ENCODE measurements around the gene MFSD2A.
"Not testable (repeated sequence)": the region's sequence is repeated elsewhere in the genome, so short reads cannot be mapped to it uniquely, and the experiment has no call there.

The MFSD2A gene

GRCh38 chr1:39940980-39941871 is 13.7 kb upstream of the MFSD2A start:
- no peak for DNase-seq (ENCODE audit: low read depth)

GRCh38 chr1:39943471-39944290 is 11.3 kb upstream of the MFSD2A start:
- no peak for DNase-seq (ENCODE audit: low read depth)

GRCh38 chr1:39944410-39945112 is 10.4 kb upstream of the MFSD2A start:
- DNase-seq (ENCODE audit: low read depth), result no peak

GRCh38 chr1:39946216-39946615 is 8.7 kb upstream of the MFSD2A start:
- no peak for DNase-seq (ENCODE audit: low read depth)

DNA sequence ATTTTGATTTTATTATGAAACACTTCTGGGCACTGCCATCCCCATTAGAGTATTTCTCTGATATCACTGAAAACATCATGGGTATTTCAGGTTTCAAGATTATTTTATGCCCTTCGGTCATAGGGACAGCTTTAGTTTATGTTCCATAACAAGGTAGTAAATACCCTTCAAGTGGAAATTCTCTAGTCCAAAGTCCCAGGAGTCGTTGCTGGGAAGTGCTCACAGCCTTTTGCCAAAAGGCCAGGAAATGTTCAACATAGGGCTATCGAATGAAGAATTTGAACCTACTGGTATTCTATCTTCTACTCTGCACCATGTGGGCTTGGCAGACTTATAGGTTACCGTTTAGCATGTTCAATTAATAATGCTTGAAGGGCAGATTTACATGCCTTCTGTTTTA is 7.7 kb upstream of the MFSD2A start:
- DNase-seq (ENCODE audit: low read depth), result no peak

GRCh38 chr1:39949891-39950290 is 5.1 kb upstream of the MFSD2A start:
- DNase-seq (ENCODE audit: low read depth), result no peak

DNA sequence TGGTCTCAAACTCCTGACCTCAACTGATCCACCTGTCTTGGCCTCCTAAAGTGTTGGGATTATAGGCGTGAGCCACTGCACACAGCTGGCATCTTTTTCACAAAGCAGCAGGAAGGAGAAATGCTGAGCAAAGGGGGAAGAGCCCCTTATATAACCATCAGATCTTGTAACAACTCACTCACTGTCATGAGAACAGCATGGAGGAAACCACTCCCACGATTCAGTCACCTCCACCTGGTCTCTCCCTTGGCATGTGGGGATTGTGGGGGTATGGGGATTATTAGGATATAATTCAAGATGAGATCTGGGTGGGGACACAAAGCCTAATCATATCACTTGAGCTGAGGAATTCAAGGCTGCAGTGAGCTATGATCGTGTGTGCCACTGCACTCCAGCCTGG is 3.0 kb upstream of the MFSD2A start:
- no peak for DNase-seq (ENCODE audit: low read depth)

DNA sequence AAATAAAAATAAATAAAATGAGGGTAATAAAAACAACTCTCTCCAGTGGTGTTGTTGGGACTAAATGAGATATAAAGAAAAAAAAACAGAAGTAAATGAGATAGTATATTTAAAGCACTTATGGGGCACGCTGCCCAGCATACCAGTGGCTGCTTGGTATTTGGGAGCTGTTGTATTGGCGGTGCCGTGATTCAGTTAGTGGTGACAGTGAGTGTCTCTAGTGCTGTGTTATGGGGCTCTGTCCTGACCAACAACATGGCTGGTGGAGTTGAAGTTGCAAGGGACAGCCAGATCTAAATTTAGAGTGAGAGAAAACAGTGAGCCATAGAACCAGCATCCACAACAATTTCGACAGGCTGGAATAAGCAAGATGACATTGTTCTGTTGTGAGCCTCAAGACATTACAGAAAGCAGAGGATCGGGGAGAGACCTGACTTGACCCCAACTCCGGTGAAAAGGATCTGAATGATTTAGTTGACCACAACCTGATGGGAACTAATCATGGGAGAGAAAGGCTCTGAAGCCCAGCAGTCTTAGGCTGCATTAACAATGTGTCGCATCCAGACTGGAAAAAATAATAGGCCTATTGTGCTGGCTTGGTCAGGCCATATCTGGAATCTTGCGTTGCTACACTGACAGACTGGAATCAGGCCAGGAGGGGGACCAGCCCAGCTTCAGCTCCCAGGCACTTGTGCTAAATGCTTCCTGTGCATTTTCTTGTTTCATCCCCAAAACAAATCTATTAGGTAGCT is 2.4 kb upstream of the MFSD2A start:
- no peak for DNase-seq (ENCODE audit: low read depth)

- no peak for DNase-seq (ENCODE audit: low read depth)
Observed at GRCh38 chr1:39954324-39954869, 548 bp upstream of the MFSD2A start.

- peak; percentile 32 for DNase-seq (ENCODE audit: low read depth)
Observed at GRCh38 chr1:39955547-39956539, 898 bp downstream of the MFSD2A start.

DNA sequence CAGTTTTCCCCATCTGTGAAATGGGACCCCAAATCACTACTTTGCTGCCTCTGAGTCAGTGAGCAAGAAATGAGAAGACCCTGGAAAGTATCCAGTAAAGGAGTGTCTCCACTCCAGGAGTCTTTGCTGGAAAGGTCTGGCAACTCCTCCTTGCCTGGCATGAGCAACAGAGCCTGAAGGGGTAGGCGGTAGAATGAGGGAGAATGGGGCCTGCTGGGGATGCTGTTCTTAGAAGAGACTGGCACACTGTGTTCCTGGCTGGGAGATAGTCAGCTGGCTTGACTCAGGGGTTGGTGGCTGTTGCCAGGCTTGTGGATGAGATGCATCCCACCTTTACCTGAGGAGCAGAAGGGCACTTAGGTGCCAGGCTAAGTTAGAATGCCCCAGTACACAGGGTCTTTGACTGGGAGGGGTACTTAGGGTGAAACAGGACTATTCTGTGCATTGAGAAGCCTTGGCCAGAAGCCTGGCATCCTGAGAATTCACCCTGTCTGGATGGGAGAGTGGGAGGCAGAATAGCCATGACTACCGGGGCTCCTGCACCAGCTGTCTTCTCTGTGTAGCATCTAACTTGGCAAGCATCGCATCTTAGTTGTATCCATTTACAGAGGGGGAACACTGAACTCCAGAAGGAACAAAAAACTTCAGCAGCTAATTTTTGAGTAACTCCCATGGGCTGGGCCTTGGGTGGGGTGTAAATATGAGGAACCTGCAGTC is 2.5 kb downstream of the MFSD2A start:
- no peak for DNase-seq (ENCODE audit: low read depth)

DNA sequence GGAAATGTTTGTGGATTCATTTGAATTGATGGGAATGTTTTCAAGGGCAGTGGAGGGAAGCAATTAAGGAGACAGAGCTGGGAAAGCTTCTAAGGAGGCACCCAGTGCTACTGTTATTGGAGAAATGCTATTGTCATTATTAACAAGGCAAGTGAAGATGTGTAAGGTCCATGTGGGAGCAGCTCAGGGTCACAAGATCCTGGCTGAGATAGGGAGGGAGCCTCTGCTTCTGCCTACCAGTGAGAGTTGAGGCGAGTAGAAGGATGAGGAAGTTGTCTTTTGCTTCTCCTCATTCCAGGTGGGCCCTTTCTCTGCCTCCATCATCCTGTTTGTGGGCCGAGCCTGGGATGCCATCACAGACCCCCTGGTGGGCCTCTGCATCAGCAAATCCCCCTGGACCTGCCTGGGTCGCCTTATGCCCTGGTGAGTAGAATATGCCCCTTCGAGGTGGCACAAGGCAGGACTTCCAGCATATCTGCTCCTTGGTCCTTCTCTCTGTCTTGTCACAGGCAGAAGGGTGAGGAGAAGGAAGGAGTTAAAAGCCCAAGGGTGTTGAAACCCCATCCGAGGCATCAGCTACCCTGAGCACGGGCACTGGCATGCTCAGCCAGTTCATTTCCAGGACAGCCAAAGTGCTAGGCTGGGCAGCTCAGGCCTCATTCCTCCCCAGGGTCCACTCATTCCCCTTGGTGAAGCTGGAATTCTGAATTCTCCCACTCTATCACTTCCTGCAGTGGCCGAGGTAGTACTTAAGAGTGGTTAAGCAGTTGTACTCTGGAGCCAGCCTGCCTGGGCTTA is 3.7 kb downstream of the MFSD2A start:
- DNase-seq (ENCODE audit: low read depth), result no peak

DNA sequence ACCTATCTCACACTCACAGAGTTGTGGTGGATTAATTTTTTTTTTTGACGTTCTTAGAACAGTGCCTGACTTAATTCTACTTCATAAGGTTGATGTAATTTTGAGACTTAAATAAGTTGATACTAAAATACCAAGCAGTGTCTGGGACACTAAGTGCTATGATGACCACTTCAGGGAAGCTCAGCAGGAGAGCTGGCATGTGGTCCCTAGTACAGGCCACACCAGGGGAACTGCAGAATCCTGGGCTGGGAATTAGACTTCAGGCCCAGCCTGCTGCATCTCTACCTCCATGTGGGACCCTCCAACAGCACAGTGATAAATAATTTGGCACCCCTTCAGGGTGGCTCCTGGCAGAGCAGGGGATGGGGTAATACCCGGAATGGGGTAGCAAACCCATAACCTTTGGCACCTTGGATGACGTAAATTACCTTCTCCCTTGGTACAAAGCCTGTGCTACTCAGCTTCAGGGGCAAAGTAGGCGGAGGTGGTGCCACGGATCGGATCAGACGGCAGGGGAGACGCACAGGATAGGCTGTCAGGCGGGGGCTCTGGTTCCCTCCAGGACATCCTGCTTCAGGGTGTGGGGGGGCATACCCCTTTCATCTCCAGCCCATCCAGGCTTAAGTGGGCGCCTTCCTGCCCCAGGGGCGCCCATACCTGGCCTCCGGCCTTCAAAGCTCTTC is 4.8 kb downstream of the MFSD2A start:
- no peak for DNase-seq (ENCODE audit: low read depth)

- no peak for DNase-seq (ENCODE audit: low read depth)
Observed at GRCh38 chr1:39960431-39960958, 5.5 kb downstream of the MFSD2A start.

GRCh38 chr1:39962450-39962825 is 7.5 kb downstream of the MFSD2A start:
- no peak for DNase-seq (ENCODE audit: low read depth)

DNA sequence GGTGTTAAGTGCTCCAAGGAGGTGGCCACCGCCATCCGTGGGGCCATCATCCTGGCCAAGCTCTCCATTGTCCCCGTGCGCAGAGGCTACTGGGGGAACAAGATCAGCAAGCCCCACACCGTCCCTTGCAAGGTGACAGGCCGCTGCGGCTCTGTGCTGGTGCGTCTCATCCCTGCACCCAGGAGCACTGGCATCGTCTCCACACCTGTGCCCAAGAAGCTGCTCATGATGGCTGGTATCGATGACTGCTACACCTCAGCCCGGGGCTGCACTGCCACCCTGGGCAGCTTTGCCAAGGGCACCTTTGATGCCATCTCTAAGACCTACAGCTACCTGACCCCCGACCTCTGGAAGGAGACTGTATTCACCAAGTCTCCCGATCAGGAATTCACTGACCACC is 8.0 kb downstream of the MFSD2A start:
- not testable (repeated sequence) for DNase-seq (ENCODE audit: low read depth)

DNA sequence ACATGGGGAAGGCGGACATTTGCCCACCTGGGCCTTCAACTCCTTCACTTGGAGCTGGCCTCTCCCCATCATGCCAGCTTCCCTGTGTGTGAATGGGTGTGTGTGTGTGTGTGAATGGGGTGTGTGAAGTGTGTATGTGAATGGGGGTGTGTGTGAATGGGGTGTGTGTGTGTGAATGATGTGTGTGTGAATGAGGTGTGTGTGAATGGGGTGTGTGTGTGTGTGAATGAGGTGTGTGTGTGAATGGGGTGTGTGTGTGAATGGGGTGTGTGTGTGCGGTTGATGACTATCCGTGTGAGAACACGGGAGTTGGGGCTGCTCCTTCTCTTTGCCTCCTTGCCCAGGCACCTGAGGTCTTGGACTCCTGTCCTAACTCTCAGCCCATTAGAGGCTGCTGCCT is 9.6 kb downstream of the MFSD2A start:
- no peak for DNase-seq (ENCODE audit: low read depth)

DNA sequence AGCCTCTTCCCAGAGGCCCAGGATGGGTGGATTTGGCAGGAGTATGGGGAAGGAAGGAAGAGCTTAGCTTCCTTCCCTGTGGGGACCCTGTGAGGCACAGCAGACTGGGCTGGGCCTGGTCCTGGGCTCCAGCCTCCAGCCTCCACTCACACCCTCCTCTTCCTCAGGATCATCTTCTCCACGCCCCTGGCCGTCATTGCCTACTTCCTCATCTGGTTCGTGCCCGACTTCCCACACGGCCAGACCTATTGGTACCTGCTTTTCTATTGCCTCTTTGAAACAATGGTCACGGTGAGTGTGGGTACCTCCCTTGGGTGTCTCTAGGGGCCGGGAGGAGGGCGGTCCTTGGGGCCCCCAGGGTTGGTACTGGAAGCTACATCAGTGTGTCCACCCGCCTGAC is 10.1 kb downstream of the MFSD2A start:
- DNase-seq (ENCODE audit: low read depth), result no peak

All from stromal cell of bone marrow (primary cell).